GM12878 (cell line): ENCODE data around the gene NDUFA12. TPM values are rescaled to one million over a fixed set of nuclear protein-coding genes. Genes with fewer than 3 reads are reported as not detected.

Experiments used
- ATAC-seq: fragments of 200-7000 bp; cut with Tn5 transposase; 3 replicates; pipeline ENCODE4 v1.9.1; 2020; ENCODE audit warnings: mild to moderate bottlenecking, moderate library complexity
- BruUV-seq: library from RNA; stranded (reverse); fragments of 400-500 nt; replicated peaks from 2 replicates; lab custom pipeline; 2021; lab: Mats Ljungman, UMichigan
- CTCF ChIA-PET: fragments of 300-600 bp; sonication (Branson Sonifier 250); formaldehyde crosslinking; extraction: SDS; loops from one replicate; lab custom pipeline; 2021; ENCODE audit warnings: inconsistent platforms; lab: Yijun Ruan, JAX
- POLR2A ChIA-PET: fragments of 350-600 bp; formaldehyde crosslinking; extraction: SDS; loops from one replicate; lab custom pipeline; 2021; ENCODE audit warnings: inconsistent platforms; lab: Charles Lee
- RAD21 ChIA-PET: fragments of 300-600 bp; sonication (Branson Sonifier 250); formaldehyde crosslinking; loops from one replicate; lab custom pipeline; 2023; ENCODE audit warnings: antibody characterized with exemption; ENCODE audit not compliant: unreplicated experiment; lab: Charles Lee
- SMC1A ChIA-PET: fragments of 300-600 bp; sonication (Branson Sonifier 250); formaldehyde crosslinking; loops from one replicate; lab custom pipeline; 2023; ENCODE audit not compliant: unreplicated experiment, uncharacterized antibody; lab: Charles Lee
- DNase-seq: peaks from one replicate; pipeline ENCODE4 v3.0.0-alpha.2; 2011; ENCODE audit warnings: low read depth, low spot score
- FAIRE-seq: peaks from 3 replicates; lab custom pipeline; 2011; peaks lifted over from hg19 to GRCh38; lab: Jason Lieb, UNC
- H2AFZ ChIP-seq: 2 replicates; pipeline ENCODE4 v1.6.0; 2011; ENCODE audit warnings: low read depth, low read length, control low read depth; ENCODE audit not compliant: control insufficient read depth
- H3K27ac ChIP-seq: 2 replicates; pipeline ENCODE4 v1.5.1; 2011; ENCODE audit warnings: control low read depth; ENCODE audit not compliant: control insufficient read depth, insufficient read depth
- H3K27me3 ChIP-seq, 2 experiments: replicated peaks in 1 of 2; 2 replicates each; pipeline versions ENCODE4 v1.6.0 to v1.6.1; 2011; ENCODE audit warnings: low read length in 1 of 2; ENCODE audit not compliant: control insufficient read depth in 2 of 2, insufficient read depth in 2 of 2
- H3K36me3 ChIP-seq, 2 experiments: 2 replicates each; pipeline ENCODE4 v1.5.1; 2011; ENCODE audit warnings: low read length in 1 of 2; ENCODE audit not compliant: control insufficient read depth in 2 of 2, insufficient read depth in 2 of 2
- H3K4me1 ChIP-seq: 2 replicates; pipeline ENCODE4 v1.6.1; 2011; ENCODE audit warnings: mild to moderate bottlenecking, low read length, moderate library complexity, mixed read lengths; ENCODE audit not compliant: control insufficient read depth, insufficient read depth
- H3K4me2 ChIP-seq: 2 replicates; pipeline ENCODE4 v1.6.0; 2011; ENCODE audit warnings: control low read depth; ENCODE audit not compliant: control insufficient read depth, insufficient read depth
- H3K4me3 ChIP-seq: fragments of 200-600 bp; sonication (generic); 2 replicates; pipeline ENCODE4 v1.5.1; 2016
- H3K79me2 ChIP-seq: 2 replicates; pipeline ENCODE4 v1.6.0; 2011; ENCODE audit warnings: low read length; ENCODE audit not compliant: control insufficient read depth, insufficient read depth
- H3K9ac ChIP-seq: 2 replicates; pipeline ENCODE4 v1.8.0; 2011; ENCODE audit warnings: low read length, control low read depth, mixed read lengths; ENCODE audit not compliant: control insufficient read depth, insufficient read depth
- H3K9me3 ChIP-seq: replicated peaks from 3 replicates; pipeline ENCODE4 v1.5.1; 2011; ENCODE audit warnings: mild to moderate bottlenecking, low read length; ENCODE audit not compliant: control insufficient read depth, insufficient read depth
- H4K20me1 ChIP-seq: 2 replicates; pipeline ENCODE4 v1.6.0; 2011; ENCODE audit not compliant: control insufficient read depth, insufficient read depth
- CBX5 ChIP-seq: sonication (generic); IDR thresholded peaks from 2 replicates; pipeline ENCODE4 v1.6.1; 2016; ENCODE audit warnings: low read depth, moderate library complexity, mild to moderate bottlenecking, inconsistent platforms
- JUND ChIP-seq: IDR thresholded peaks from 2 replicates; pipeline ENCODE4 v1.6.1; 2012; ENCODE audit warnings: low read depth, mild to moderate bottlenecking, low read length, improper control_type of control experiment, moderate library complexity
- MEF2B ChIP-seq: fragments of 450-650 bp; IDR thresholded peaks from 2 replicates; pipeline ENCODE4 v1.6.1; 2018; ENCODE audit warnings: mild to moderate bottlenecking, moderate library complexity; ENCODE audit not compliant: partially characterized antibody, poor library complexity, severe bottlenecking
- RELA ChIP-seq: fragments of 450-650 bp; IDR thresholded peaks from 2 replicates; pipeline ENCODE4 v1.8.0; 2014; ENCODE audit warnings: borderline replicate concordance; ENCODE audit not compliant: partially characterized antibody
- RFX5 ChIP-seq: IDR thresholded peaks from 2 replicates; pipeline ENCODE4 v1.6.1; 2011; ENCODE audit warnings: low read depth, low read length, improper control_type of control experiment
- SRF ChIP-seq, 2 experiments: IDR thresholded peaks; 2 replicates each; pipeline ENCODE4 v1.6.1; 2011; ENCODE audit warnings: low read depth in 2 of 2, low read length in 2 of 2, mild to moderate bottlenecking in 1 of 2, moderate library complexity in 1 of 2
- WRNIP1 ChIP-seq: IDR thresholded peaks from 2 replicates; pipeline ENCODE4 v1.6.1; 2011; ENCODE audit warnings: low read depth, low read length, improper control_type of control experiment, borderline replicate concordance
- ZBED1 ChIP-seq: IDR thresholded peaks from 2 replicates; pipeline ENCODE4 v1.6.1; 2016; ENCODE audit warnings: borderline replicate concordance
- ZNF384 ChIP-seq: IDR thresholded peaks from 2 replicates; pipeline ENCODE4 v1.6.1; 2012; ENCODE audit warnings: low read depth, mild to moderate bottlenecking, low read length, improper control_type of control experiment, borderline replicate concordance
- ZNF622 ChIP-seq: fragments of 450-650 bp; IDR thresholded peaks from 2 replicates; pipeline ENCODE4 v1.6.1; 2017; ENCODE audit warnings: mild to moderate bottlenecking, inconsistent platforms
- WGBS: methylation state at CpG from one replicate; pipeline ENCODE4 v1.1.6; 2016; ENCODE audit warnings: low lambda C conversion rate; ENCODE audit not compliant: insufficient replicate concordance, insufficient coverage; ENCODE audit errors: missing lambda C conversion rate; 5-methylcytosine and 5-hydroxymethylcytosine counted together
- in situ Hi-C: fragments of 300-500 bp; cut with MboI; formaldehyde crosslinking; loops from 9 replicates; pipeline ENCODE4 v1.14.3; 2018; ENCODE audit warnings: mixed read lengths
- intact Hi-C: fragments of 100-400 bp; cut with micrococcal nuclease; formaldehyde crosslinking; loops from one replicate; pipeline ENCODE4 v1.14.2; 2022; ENCODE audit not compliant: unreplicated experiment
- polyA plus RNA-seq, 11 experiments: library from polyadenylated mRNA; depleted of rRNA in 4 of 11; unstranded in 6 of 11; stranded (reverse) in 5 of 11; fragments of >200 nt; fragmentation: Nextera tagmentation in 4 of 11; fragmentation: Illumina TruSeq in 1 of 11; extraction: Ambion mirVana in 4 of 11; extraction: Trizol in 1 of 11; gene quantifications; 1 replicate in 1 of 11; 2 replicates in 10 of 11; pipeline versions ENCODE4 v1.2.1 to v1.2.3, GENCODE V29; 2011 to 2016; ENCODE audit warnings: inconsistent platforms in 2 of 11, missing spikeins in 2 of 11, low read depth in 1 of 11
- total RNA-seq, 4 experiments: library from RNA; depleted of rRNA in 3 of 4; stranded (reverse); fragments of >200 nt in 3 of 4; fragmentation: Illumina TruSeq in 1 of 4; extraction: Trizol in 1 of 4; gene quantifications; 2 replicates each; pipeline versions ENCODE4 v1.2.1 to v1.2.3, GENCODE V29; 2013 to 2021
- TF ChIP-seq, protein P1 (sequence below): fragments of 450-650 bp; IDR thresholded peaks from 2 replicates; pipeline ENCODE4 v1.6.1; 2017; ENCODE audit warnings: mild to moderate bottlenecking, low read depth, inconsistent platforms; ENCODE audit not compliant: poor library complexity, severe bottlenecking
- TF ChIP-seq, protein P2 (sequence below): IDR thresholded peaks from 2 replicates; pipeline ENCODE4 v1.6.1; 2011; ENCODE audit warnings: borderline replicate concordance, low read depth, mild to moderate bottlenecking, moderate library complexity, low read length; ENCODE audit not compliant: insufficient read depth, poor library complexity, severe bottlenecking
- TF ChIP-seq, protein P3 (sequence below): fragments of 150-350 bp; IDR thresholded peaks from 2 replicates; pipeline ENCODE4 v1.6.1; 2016; ENCODE audit warnings: low read depth, low read length
- TF ChIP-seq, protein P4 (sequence below): IDR thresholded peaks from 2 replicates; pipeline ENCODE4 v1.6.1; 2011; ENCODE audit warnings: low read depth, low read length, improper control_type of control experiment, borderline replicate concordance

Gene NDUFA12
- total and polyA plus RNA-seq, 10 of the 15 experiments (the other 5 are each of a cell fraction or from before 2014, with no cell fraction given) = 141 to 1,021 (median 295) TPM

DNA sequence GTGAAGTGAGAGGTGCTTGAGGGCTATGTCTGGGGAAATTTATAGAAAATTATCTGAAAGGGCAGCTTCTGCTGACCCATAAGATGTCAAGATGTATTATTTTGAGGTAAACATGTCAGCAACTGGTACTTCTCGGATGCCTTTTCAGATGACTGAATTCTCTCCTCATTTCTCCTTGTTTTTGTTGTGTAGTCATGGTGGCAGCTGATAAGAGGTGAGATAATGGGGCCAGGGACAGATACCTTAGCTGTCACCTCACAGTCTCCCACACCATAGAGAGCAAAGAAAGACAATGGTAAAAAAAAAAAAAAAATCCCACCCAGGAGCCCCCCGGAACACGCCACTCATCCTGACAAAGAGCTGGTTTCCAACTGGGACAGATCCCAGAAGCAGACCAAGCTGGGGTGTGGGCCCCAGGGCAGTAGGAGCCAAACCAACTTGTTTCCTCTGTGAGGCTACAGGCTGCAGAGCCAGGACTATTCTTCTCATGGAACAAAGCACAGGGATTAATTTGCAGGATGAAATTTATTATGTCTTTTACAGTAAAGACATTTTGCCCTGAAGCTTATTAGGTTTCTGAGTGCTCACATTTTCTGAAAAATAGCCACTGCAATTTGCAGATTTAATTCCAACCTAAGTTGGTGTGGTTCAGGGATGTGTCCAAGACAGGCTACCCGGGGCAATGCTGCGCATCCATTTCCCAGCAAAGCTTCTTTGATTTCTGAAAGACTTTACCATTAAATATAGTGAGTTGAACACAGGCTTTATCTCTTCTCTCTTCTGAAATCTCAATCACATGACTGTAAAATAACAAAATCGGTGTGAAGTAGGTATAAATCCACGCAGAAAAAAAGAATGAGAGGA is 52.2 kb downstream of the NDUFA12 start:
- no peak overlapping the region for H3K4me2 ChIP-seq
- ChIA-PET SMC1A (interaction anchor here (0.6 kb wide), 1 partner anchor 322 kb away, joined by 4 read pairs; no protein-coding TSS in a partner anchor), RAD21 (no interaction called here), POLR2A (interaction anchor here (0.6 kb wide), 1 partner anchor 849 kb away, joined by 3 read pairs; no protein-coding TSS in a partner anchor), CTCF (interaction anchor here (0.6 to 0.9 kb wide), 2 partner anchors 426 to 463 kb away, joined by 3 read pairs; no protein-coding TSS in a partner anchor)
- no peaks in the 10 kb centered on the region for H4K20me1 ChIP-seq
- intact Hi-C loops (no loop called here), in situ Hi-C loops (no loop called here)
- no peak overlapping the region for H3K4me3 ChIP-seq
- no peaks in the 10 kb centered on the region for H3K36me3 ChIP-seq
- no peak overlapping the region for H3K9ac ChIP-seq
- no peaks in the 10 kb centered on the region for H3K79me2 ChIP-seq
- DNase-seq (no peak), ATAC-seq (no peak), FAIRE-seq (no peak)
- no peak overlapping the region for H3K27ac ChIP-seq
- H2AFZ ChIP-seq = no peak overlapping the region
- H3K4me1 ChIP-seq = no peaks in the 10 kb centered on the region
- no TSS peak for BruUV-seq
- no peaks in the 10 kb centered on the region for H3K9me3 ChIP-seq
- 59% methylated on average over 7 of the region's 7 CpGs for WGBS
- H3K27me3 ChIP-seq = peaks cover 2% of the 10 kb centered on the region in 2 experiments; a peak in 3 of 4 replicates
- TF ChIP-seq ZNF622 (no peak), WRNIP1 (no peak), RFX5 (no peak), ZBED1 (no peak), MEF2B (no peak), CBX5 (no peak), ZNF384 (no peak), JUND (no peak), SRF (IDR thresholded peaks at IDR 0.05; ENCODE audit: low read depth in 2 of 2, low read length in 2 of 2) (no peak), RELA (no peak)
- TF ChIP-seq, protein P1, sequence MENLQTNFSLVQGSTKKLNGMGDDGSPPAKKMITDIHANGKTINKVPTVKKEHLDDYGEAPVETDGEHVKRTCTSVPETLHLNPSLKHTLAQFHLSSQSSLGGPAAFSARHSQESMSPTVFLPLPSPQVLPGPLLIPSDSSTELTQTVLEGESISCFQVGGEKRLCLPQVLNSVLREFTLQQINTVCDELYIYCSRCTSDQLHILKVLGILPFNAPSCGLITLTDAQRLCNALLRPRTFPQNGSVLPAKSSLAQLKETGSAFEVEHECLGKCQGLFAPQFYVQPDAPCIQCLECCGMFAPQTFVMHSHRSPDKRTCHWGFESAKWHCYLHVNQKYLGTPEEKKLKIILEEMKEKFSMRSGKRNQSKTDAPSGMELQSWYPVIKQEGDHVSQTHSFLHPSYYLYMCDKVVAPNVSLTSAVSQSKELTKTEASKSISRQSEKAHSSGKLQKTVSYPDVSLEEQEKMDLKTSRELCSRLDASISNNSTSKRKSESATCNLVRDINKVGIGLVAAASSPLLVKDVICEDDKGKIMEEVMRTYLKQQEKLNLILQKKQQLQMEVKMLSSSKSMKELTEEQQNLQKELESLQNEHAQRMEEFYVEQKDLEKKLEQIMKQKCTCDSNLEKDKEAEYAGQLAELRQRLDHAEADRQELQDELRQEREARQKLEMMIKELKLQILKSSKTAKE = no peak
- TF ChIP-seq, protein P2, sequence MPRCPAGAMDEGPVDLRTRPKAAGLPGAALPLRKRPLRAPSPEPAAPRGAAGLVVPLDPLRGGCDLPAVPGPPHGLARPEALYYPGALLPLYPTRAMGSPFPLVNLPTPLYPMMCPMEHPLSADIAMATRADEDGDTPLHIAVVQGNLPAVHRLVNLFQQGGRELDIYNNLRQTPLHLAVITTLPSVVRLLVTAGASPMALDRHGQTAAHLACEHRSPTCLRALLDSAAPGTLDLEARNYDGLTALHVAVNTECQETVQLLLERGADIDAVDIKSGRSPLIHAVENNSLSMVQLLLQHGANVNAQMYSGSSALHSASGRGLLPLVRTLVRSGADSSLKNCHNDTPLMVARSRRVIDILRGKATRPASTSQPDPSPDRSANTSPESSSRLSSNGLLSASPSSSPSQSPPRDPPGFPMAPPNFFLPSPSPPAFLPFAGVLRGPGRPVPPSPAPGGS = no peak
- TF ChIP-seq, protein P3, sequence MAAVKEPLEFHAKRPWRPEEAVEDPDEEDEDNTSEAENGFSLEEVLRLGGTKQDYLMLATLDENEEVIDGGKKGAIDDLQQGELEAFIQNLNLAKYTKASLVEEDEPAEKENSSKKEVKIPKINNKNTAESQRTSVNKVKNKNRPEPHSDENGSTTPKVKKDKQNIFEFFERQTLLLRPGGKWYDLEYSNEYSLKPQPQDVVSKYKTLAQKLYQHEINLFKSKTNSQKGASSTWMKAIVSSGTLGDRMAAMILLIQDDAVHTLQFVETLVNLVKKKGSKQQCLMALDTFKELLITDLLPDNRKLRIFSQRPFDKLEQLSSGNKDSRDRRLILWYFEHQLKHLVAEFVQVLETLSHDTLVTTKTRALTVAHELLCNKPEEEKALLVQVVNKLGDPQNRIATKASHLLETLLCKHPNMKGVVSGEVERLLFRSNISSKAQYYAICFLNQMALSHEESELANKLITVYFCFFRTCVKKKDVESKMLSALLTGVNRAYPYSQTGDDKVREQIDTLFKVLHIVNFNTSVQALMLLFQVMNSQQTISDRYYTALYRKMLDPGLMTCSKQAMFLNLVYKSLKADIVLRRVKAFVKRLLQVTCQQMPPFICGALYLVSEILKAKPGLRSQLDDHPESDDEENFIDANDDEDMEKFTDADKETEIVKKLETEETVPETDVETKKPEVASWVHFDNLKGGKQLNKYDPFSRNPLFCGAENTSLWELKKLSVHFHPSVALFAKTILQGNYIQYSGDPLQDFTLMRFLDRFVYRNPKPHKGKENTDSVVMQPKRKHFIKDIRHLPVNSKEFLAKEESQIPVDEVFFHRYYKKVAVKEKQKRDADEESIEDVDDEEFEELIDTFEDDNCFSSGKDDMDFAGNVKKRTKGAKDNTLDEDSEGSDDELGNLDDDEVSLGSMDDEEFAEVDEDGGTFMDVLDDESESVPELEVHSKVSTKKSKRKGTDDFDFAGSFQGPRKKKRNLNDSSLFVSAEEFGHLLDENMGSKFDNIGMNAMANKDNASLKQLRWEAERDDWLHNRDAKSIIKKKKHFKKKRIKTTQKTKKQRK = no peak
- TF ChIP-seq, protein P4, sequence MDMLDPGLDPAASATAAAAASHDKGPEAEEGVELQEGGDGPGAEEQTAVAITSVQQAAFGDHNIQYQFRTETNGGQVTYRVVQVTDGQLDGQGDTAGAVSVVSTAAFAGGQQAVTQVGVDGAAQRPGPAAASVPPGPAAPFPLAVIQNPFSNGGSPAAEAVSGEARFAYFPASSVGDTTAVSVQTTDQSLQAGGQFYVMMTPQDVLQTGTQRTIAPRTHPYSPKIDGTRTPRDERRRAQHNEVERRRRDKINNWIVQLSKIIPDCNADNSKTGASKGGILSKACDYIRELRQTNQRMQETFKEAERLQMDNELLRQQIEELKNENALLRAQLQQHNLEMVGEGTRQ = no peak
